RWPE2 (cell line): ENCODE measurements around the gene KIAA1671.

Source experiments
- ATAC-seq: fragments of 200-7000 bp; cut with Tn5 transposase; 3 replicates; pipeline ENCODE4 v1.9.1; 2021; ENCODE audit warnings: low read depth
- DNase-seq: peaks from one replicate; pipeline ENCODE4 v3.0.0-alpha.2; 2020; ENCODE audit warnings: low spot score
- H3K27ac ChIP-seq: fragments of 450-650 bp; 2 replicates; pipeline ENCODE4 v1.5.1; 2017; ENCODE audit warnings: mild to moderate bottlenecking; ENCODE audit not compliant: poor library complexity, severe bottlenecking
- H3K27me3 ChIP-seq: fragments of 250-450 bp; sonication (Bioruptor Pico); 2 replicates; pipeline ENCODE4 v1.5.1; 2021; ENCODE audit warnings: mild to moderate bottlenecking, moderate library complexity; ENCODE audit not compliant: insufficient read depth, poor library complexity, severe bottlenecking
- H3K36me3 ChIP-seq: fragments of 250-450 bp; sonication (Bioruptor Pico); 2 replicates; pipeline ENCODE4 v1.5.1; 2020; ENCODE audit warnings: low read depth, mild to moderate bottlenecking, moderate library complexity
- H3K4me1 ChIP-seq: fragments of 250-450 bp; sonication (Bioruptor Pico); 2 replicates; pipeline ENCODE4 v1.5.1; 2021; ENCODE audit warnings: mild to moderate bottlenecking, moderate library complexity; ENCODE audit not compliant: insufficient read depth, poor library complexity, severe bottlenecking
- H3K4me3 ChIP-seq: fragments of 250-450 bp; sonication (Bioruptor Pico); 2 replicates; pipeline ENCODE4 v1.5.1; 2021; ENCODE audit warnings: mild to moderate bottlenecking, moderate library complexity; ENCODE audit not compliant: severe bottlenecking
- H3K9me3 ChIP-seq: fragments of 250-450 bp; sonication (Bioruptor Pico); 2 replicates; pipeline ENCODE4 v1.5.1; 2021; ENCODE audit warnings: mild to moderate bottlenecking, moderate library complexity; ENCODE audit not compliant: severe bottlenecking
- TF ChIP-seq, protein P1 (sequence below): fragments of 450-650 bp; IDR thresholded peaks from one replicate; pipeline ENCODE4 v1.5.1; 2017; ENCODE audit warnings: mild to moderate bottlenecking, moderate library complexity; ENCODE audit not compliant: poor library complexity, severe bottlenecking

The KIAA1671 gene

GRCh38 chr22:25192406-25192805 is 239.9 kb downstream of the KIAA1671 start:
- no peak for ATAC-seq
- no peak for DNase-seq
- no peak overlapping the region for H3K4me3 ChIP-seq
- TF ChIP-seq, protein P1, sequence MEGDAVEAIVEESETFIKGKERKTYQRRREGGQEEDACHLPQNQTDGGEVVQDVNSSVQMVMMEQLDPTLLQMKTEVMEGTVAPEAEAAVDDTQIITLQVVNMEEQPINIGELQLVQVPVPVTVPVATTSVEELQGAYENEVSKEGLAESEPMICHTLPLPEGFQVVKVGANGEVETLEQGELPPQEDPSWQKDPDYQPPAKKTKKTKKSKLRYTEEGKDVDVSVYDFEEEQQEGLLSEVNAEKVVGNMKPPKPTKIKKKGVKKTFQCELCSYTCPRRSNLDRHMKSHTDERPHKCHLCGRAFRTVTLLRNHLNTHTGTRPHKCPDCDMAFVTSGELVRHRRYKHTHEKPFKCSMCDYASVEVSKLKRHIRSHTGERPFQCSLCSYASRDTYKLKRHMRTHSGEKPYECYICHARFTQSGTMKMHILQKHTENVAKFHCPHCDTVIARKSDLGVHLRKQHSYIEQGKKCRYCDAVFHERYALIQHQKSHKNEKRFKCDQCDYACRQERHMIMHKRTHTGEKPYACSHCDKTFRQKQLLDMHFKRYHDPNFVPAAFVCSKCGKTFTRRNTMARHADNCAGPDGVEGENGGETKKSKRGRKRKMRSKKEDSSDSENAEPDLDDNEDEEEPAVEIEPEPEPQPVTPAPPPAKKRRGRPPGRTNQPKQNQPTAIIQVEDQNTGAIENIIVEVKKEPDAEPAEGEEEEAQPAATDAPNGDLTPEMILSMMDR, result no peak
- no peaks in the 10 kb centered on the region for H3K9me3 ChIP-seq
- no peak overlapping the region for H3K27ac ChIP-seq
- no peaks in the 10 kb centered on the region for H3K4me1 ChIP-seq
- H3K36me3 ChIP-seq, result peaks cover 72% of the 10 kb centered on the region
- no peaks in the 10 kb centered on the region for H3K27me3 ChIP-seq

GRCh38 chr22:25193130-25193529 is 240.6 kb downstream of the KIAA1671 start:
- ATAC-seq (no peak), DNase-seq (no peak)

DNA sequence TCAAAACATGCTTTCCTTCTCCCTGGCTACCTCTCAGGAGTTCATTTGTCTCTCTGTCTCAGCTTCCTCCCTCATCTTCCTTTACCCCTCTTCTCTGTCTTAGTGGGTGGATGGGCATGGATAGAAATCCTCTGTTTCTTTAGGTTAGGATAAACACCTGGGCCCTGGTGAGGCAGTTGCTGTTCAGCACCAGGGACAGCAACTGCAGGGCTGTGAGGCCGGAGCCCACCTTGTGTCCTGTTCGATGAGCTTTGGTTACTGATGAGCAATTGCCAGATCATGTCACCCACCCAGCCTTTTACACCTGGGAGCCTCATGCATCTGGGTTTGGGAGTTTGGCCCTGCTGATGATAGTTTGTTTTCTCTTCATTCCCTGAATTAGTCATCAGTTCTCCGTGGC is 241.0 kb downstream of the KIAA1671 start:
- TF ChIP-seq, protein P1, result no peak
- no peaks in the 10 kb centered on the region for H3K27me3 ChIP-seq
- no peaks in the 10 kb centered on the region for H3K4me1 ChIP-seq
- ATAC-seq, result no peak
- no peaks in the 10 kb centered on the region for H3K9me3 ChIP-seq
- no peak overlapping the region for H3K27ac ChIP-seq
- DNase-seq, result no peak
- H3K4me3 ChIP-seq, result no peak overlapping the region
- peaks cover 63% of the 10 kb centered on the region for H3K36me3 ChIP-seq

More at GRCh38 chr22:25193130-25193529, 240.6 kb downstream of the KIAA1671 start:
- H3K4me3 ChIP-seq, result no peak overlapping the region
- no peaks in the 10 kb centered on the region for H3K27me3 ChIP-seq
- TF ChIP-seq, protein P1, result no peak
- H3K9me3 ChIP-seq, result no peaks in the 10 kb centered on the region
- peaks cover 67% of the 10 kb centered on the region for H3K36me3 ChIP-seq
- H3K27ac ChIP-seq, result no peak overlapping the region
- no peaks in the 10 kb centered on the region for H3K4me1 ChIP-seq

GRCh38 chr22:25196326-25196725 is 243.8 kb downstream of the KIAA1671 start:
- TF ChIP-seq, protein P1, result no peak
- Histone ChIP-seq H3K27ac (no peak overlapping the region), H3K36me3 (peaks cover 48% of the 10 kb centered on the region), H3K4me3 (no peak overlapping the region), H3K9me3 (no peaks in the 10 kb centered on the region), H3K4me1 (no peaks in the 10 kb centered on the region), H3K27me3 (no peaks in the 10 kb centered on the region)
- DNase-seq (no peak), ATAC-seq (no peak)

DNA sequence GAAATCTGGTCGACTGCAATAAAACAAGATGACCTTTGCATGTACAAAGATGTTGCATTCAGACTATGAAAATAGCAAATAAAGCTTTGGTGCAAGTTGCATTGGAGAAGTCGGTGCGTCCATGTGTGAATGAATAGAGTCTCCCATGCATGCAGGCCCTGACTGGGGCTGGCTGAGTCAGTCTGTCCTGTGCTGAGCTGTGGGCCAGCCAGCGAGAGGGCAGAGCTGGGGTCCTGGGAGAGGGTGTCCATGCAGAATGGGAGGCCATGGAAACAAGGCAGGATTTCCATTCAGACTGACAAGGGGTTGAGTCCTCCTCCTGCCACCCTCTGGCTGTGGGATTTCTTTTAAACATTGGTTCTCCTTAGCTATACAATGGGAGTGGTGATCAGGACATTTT is 244.8 kb downstream of the KIAA1671 start:
- Histone ChIP-seq H3K27ac (no peak overlapping the region), H3K4me1 (no peaks in the 10 kb centered on the region), H3K27me3 (no peaks in the 10 kb centered on the region), H3K9me3 (no peaks in the 10 kb centered on the region), H3K36me3 (peaks cover 38% of the 10 kb centered on the region), H3K4me3 (no peak overlapping the region)
- no peak for ATAC-seq
- TF ChIP-seq, protein P1, result no peak
- no peak for DNase-seq
